Measurements from ENCODE around the gene SLC9A7. TPM values are rescaled to one million over a fixed set of nuclear protein-coding genes. Genes with fewer than 3 reads are reported as not detected.
A peak's percentile ranks its signal among the peaks of the same experiment; 100 is the strongest.

The SLC9A7 gene
- total RNA-seq, 1 experiment from 2014 or later = 0.63 TPM

DNA sequence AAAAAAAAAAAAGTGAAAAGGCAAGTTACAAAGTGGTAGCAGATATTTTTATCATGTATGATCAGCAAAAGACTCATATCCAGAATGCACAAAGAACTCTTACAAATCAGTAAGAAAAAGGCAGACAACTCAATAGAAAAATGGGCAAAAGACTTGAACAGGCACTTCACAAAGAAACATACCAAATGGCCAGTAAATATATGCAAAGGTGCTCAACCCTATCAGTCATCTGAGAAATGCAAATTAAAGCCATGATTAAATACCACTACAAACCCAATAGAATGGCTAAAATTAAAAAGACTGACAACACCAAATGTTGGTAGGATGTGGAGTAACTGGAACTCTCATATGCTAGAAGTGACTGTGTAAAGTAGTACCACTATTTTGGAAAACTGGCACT, 140.0 kb downstream of the SLC9A7 start:
- H3K27me3 ChIP-seq (replicated peaks) = no peaks in the 10 kb centered on the region
- H3K4me3 ChIP-seq = no peak overlapping the region
- H3K4me1 ChIP-seq (replicated peaks) = no peaks in the 10 kb centered on the region; the same call in 1 of the 2 replicates
- DNase-seq (ENCODE audit: low read depth in 1 of 2, low spot score in 2 of 2) = no peak
- no peaks in the 10 kb centered on the region for H3K36me3 ChIP-seq
- no peak overlapping the region for H3K27ac ChIP-seq
- no peaks in the 10 kb centered on the region for H3K9me3 ChIP-seq (replicated peaks)

DNA sequence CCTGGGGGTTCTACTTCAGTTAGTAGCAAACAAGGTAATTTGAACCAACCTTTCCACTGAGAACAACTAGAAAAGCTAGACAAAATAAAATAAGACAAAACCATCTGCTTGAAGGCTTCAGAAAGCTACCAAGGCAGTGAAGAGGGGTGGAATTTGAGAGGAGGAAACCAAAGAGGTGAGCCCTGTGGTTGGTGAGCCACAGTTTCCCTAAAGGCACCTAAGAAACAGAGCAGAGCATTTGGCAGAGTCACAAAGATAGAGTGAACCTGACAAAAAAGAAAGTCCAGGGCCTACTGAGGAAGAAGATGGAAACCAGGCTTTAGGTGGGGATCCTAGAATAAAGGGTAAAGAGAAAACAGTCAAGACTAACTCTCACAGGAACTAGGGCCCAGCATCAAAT, 141.0 kb downstream of the SLC9A7 start:
- H3K9me3 ChIP-seq (replicated peaks) = no peaks in the 10 kb centered on the region
- no peaks in the 10 kb centered on the region for H3K36me3 ChIP-seq
- no peaks in the 10 kb centered on the region; the same call in 1 of the 2 replicates for H3K4me1 ChIP-seq (replicated peaks)
- H3K27ac ChIP-seq = no peak overlapping the region
- no peaks in the 10 kb centered on the region for H3K27me3 ChIP-seq (replicated peaks)
- no peak overlapping the region for H3K4me3 ChIP-seq
- DNase-seq (ENCODE audit: low read depth in 1 of 2, low spot score in 2 of 2) = no peak

DNA sequence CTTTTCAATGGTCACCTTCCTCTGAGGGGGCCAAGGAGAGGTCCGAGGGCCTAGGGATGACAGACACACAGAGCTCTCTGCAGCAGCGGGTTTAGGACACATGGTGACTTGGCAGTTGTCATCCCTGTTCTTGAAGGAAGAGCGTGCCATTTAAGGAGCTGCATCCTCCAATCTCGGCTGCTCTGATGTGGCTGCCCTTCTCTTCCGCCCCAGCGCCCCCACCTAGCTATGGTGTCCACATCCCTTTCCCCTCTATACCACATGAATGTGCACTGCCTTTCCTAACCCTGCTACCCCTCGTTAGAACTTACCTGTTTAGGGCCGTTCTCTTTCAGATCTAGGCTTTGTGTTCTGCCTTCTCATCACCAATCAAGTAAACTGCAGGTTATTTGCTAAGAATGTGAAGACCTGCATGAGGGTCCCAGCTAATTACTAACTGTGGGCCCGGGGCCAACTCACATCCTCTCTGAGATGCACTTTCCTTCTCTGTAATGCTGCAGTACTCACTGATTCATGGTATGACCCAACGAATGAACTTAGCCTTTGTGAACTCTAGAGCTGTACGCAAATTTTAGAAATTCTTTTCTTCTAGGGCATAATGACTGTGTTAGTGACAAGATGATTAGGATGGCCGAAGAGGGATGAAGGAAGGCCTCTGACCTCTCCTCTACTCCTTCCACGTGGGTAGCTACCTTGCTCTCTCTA, 147.1 kb downstream of the SLC9A7 start:
- no peak for DNase-seq (ENCODE audit: low read depth in 1 of 2, low spot score in 2 of 2)
- H3K4me3 ChIP-seq = no peak overlapping the region

DNA sequence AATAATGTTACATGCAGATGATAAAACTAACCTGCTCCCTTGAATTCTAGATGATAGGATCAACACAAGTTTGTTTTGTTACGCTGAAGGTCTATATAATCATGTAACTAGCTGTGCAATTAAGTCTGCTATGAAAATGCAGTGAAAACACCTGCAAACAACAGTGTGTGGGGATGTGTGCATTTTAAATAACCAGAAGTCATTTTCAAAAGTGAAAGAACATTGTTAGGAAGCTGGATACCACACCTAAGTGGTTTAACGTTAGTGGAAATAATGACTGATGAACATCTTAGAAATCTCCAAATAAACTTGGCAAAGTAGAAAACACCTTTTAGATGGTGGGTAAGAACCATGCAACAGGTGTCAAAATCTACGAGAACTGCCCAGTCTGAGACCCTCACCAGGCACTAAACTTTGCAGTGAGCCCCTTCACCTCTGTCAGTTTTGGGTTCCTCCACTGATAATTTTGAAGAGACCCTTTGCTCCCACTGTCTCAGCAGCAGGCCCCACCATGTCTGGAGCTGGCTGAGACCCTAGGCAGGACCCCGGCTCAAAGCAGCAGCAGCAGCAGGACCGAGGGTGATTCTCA, 148.8 kb downstream of the SLC9A7 start:
- Histone ChIP-seq H3K36me3 (no peaks in the 10 kb centered on the region), H3K9me3 (replicated peaks) (no peaks in the 10 kb centered on the region), H3K4me1 (replicated peaks) (no peaks in the 10 kb centered on the region), H3K27me3 (replicated peaks) (no peaks in the 10 kb centered on the region), H3K27ac (no peak overlapping the region), H3K4me3 (no peak overlapping the region)
- DNase-seq (ENCODE audit: low read depth in 1 of 2, low spot score in 2 of 2) = no peak

More for the DNA sequence above, 147.1 kb downstream of the SLC9A7 start:
- H3K27ac ChIP-seq = no peak overlapping the region
- H3K4me1 ChIP-seq (replicated peaks) = no peaks in the 10 kb centered on the region
- H3K9me3 ChIP-seq (replicated peaks) = no peaks in the 10 kb centered on the region
- no peaks in the 10 kb centered on the region for H3K27me3 ChIP-seq (replicated peaks)
- no peaks in the 10 kb centered on the region for H3K36me3 ChIP-seq

DNA sequence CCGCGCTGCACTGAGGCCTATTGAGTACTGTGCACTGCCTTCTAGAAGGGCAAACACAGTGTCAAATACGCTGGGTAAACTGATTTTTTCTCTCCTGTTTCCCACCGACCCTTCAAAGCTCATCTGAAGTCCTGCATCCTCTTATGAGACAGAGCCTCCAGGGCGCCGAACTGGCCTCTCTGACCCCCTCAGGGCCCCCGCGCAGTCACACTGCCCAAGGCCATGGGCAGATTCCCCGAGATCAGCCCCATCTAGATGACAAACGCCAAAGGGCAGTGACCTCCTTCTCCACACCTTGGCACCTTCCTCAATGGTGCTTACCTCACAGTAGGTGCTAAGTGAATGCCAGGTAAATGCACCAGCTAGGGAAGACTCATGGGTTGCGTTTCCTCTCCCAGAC, 151.0 kb downstream of the SLC9A7 start:
- no peaks in the 10 kb centered on the region for H3K9me3 ChIP-seq (replicated peaks)
- no peak overlapping the region for H3K4me3 ChIP-seq
- DNase-seq (ENCODE audit: low read depth in 1 of 2, low spot score in 2 of 2) = no peak
- no peak overlapping the region for H3K27ac ChIP-seq
- H3K36me3 ChIP-seq = no peaks in the 10 kb centered on the region
- H3K4me1 ChIP-seq (replicated peaks) = no peaks in the 10 kb centered on the region; the same call in 1 of the 2 replicates
- no peaks in the 10 kb centered on the region for H3K27me3 ChIP-seq (replicated peaks)

DNA sequence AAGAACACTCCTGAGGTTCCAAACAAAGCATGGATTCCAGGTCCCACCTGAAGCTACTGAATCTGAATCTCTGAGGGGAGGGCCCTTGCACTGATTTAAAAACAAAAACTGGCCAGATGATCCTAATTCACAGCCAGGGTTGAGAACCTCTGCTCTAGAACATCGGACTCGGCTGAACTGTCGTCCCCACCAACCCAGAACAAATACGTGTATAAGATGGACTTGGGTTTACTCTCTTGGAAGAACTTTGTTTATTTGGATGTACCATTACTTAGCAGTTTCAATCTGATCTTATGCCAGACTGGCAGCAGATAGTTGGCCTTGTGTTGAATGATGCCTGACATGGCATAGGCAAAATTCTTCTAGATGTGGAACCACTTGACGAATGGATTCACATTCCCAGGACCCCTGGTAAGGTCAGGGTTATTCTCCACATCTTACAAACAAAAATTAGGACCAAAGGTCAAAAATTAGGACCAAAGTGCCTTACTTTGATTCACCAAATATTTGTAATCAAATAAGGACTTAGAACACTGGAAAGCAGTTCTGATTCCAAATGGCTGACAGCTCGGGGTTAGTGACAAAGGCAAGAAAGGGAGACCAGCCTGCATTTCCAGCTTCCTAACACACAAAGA, 156.3 kb downstream of the SLC9A7 start:
- no peak overlapping the region for H3K27ac ChIP-seq
- H3K27me3 ChIP-seq (replicated peaks) = no peaks in the 10 kb centered on the region

DNA sequence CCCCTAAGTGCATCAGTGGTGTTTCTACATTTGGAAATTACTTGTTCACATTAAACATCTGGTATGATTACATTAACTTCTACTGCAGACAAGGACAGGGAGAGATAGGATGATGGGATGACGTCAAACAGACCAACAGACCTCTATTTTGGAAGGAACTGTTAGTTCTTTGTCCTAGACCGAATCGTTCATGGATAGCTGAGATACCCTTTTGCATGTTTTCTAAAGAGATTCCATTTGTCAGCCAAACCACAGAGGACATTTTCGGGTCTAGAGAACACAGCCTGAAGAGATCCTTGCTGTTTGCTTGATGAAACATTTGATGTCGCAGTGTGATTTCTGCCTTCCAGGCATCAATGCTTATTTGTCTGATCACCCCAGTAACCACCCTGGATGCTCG, 157.6 kb downstream of the SLC9A7 start:
- Histone ChIP-seq H3K4me1 (replicated peaks) (no peaks in the 10 kb centered on the region; the same call in 1 of the 2 replicates), H3K4me3 (no peak overlapping the region), H3K27me3 (replicated peaks) (no peaks in the 10 kb centered on the region), H3K9me3 (replicated peaks) (no peaks in the 10 kb centered on the region), H3K27ac (no peak overlapping the region), H3K36me3 (no peaks in the 10 kb centered on the region)
- peak in 1 of 2 experiments; percentile 4 for DNase-seq (ENCODE audit: low read depth in 1 of 2, low spot score in 2 of 2)

More for the DNA sequence above, 156.3 kb downstream of the SLC9A7 start:
- H3K36me3 ChIP-seq = no peaks in the 10 kb centered on the region
- H3K4me3 ChIP-seq = no peak overlapping the region
- H3K4me1 ChIP-seq (replicated peaks) = no peaks in the 10 kb centered on the region; the same call in 1 of the 2 replicates
- H3K9me3 ChIP-seq (replicated peaks) = no peaks in the 10 kb centered on the region
- DNase-seq (ENCODE audit: low read depth in 1 of 2, low spot score in 2 of 2) = no peak

DNA sequence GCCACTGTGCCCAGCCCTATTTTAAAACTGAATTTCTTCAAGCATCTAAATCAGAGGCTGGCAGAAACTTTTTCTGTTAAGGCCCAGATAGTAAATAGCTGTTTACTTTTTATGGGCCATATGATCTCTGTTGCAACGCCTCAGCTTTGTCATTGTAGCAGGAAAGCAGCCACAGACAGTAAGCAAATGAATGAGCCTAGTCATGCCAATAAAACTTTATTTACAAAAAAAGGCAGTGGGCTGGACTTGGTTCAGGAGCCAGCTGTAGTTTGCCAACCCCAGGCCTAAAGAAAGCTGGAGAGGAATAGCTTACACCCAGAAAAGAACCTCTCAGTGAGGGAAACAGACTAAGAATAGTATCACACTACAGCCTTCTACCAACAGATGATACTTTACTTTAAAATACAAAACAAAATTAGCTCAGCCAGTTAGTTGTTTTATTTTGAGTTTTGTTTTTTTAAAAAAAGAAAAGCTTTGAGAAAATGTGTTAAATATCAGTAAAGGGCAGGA, 159.8 kb downstream of the SLC9A7 start:
- no peak for DNase-seq (ENCODE audit: low read depth in 1 of 2, low spot score in 2 of 2)

DNA sequence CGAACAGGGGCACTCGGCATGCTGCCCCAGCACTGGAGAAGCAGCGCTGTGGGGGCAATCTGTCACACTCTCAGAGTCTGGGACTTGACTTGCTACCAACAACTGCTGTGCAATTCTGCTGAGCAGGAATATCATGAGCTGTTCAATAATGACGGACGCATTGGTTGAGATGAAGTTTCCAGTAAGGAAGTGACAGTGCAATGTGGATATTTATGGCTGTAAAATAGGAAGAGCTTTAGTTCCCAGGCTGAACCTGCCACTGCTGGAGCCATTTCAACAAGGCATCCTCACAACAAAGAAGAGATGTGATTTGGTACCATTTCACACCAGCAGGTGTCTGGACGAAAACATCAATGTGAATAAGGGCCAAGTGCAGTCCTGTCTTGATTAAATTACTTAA, 161.1 kb downstream of the SLC9A7 start:
- no peak overlapping the region for H3K27ac ChIP-seq
- H3K4me3 ChIP-seq = no peak overlapping the region
- no peaks in the 10 kb centered on the region for H3K9me3 ChIP-seq (replicated peaks)
- no peaks in the 10 kb centered on the region for H3K27me3 ChIP-seq (replicated peaks)
- DNase-seq (ENCODE audit: low read depth in 1 of 2, low spot score in 2 of 2) = no peak
- H3K36me3 ChIP-seq = no peaks in the 10 kb centered on the region
- H3K4me1 ChIP-seq (replicated peaks) = no peaks in the 10 kb centered on the region; the same call in 1 of the 2 replicates

More for the DNA sequence above, 159.8 kb downstream of the SLC9A7 start:
- H3K27ac ChIP-seq = no peak overlapping the region
- H3K4me3 ChIP-seq = no peak overlapping the region
- no peaks in the 10 kb centered on the region for H3K36me3 ChIP-seq
- H3K4me1 ChIP-seq (replicated peaks) = no peaks in the 10 kb centered on the region; the same call in 1 of the 2 replicates
- H3K27me3 ChIP-seq (replicated peaks) = no peaks in the 10 kb centered on the region
- no peaks in the 10 kb centered on the region for H3K9me3 ChIP-seq (replicated peaks)

DNA sequence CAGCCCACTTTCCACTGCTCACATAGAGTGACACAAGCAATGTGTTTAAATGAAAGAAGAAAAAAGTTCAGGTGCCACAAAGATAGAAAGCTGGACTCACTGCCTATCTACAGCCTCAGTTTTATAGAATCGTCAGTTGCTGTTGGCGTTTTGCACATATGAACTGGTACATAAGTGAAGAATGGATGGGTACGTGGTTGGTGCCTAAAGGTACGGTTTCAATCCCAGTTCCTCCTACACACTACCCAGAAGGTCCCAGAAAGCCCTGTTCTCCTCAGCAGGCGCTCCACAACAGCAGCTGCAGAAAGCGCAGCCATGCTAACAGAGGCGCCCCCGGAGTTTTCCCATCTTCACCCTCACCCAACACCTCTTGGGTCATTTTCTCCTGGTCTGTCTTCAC, 161.7 kb downstream of the SLC9A7 start:
- Histone ChIP-seq H3K27ac (no peak overlapping the region), H3K4me3 (no peak overlapping the region), H3K27me3 (replicated peaks) (no peaks in the 10 kb centered on the region), H3K36me3 (no peaks in the 10 kb centered on the region), H3K4me1 (replicated peaks) (no peaks in the 10 kb centered on the region), H3K9me3 (replicated peaks) (no peaks in the 10 kb centered on the region)
- no peak for DNase-seq (ENCODE audit: low read depth in 1 of 2, low spot score in 2 of 2)

DNA sequence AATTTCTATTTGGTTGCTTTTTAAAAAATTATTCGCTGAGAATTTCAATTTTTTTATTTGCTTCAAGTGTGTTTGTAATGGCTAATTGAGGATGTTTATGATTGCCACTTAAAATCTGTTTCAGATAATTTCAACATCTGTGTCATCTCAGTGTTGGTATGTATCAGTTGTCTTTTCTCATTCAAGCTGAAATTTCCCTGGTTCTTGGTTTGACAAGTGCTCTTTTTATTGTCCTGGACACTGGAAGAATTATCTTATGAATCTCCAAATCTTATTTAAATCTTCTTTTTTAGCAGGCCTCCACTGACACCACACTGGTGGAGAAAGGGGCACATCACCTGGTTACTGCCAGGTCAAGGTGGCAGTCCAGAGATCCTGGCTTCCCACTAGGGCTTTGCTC, 163.8 kb downstream of the SLC9A7 start:
- DNase-seq (ENCODE audit: low read depth in 1 of 2, low spot score in 2 of 2) = no peak
- no peak overlapping the region for H3K4me3 ChIP-seq
- H3K9me3 ChIP-seq (replicated peaks) = no peaks in the 10 kb centered on the region
- H3K27ac ChIP-seq = no peak overlapping the region
- H3K27me3 ChIP-seq (replicated peaks) = no peaks in the 10 kb centered on the region
- no peaks in the 10 kb centered on the region for H3K36me3 ChIP-seq
- peaks cover 5% of the 10 kb centered on the region; the same call in 1 of the 2 replicates for H3K4me1 ChIP-seq (replicated peaks)

DNA sequence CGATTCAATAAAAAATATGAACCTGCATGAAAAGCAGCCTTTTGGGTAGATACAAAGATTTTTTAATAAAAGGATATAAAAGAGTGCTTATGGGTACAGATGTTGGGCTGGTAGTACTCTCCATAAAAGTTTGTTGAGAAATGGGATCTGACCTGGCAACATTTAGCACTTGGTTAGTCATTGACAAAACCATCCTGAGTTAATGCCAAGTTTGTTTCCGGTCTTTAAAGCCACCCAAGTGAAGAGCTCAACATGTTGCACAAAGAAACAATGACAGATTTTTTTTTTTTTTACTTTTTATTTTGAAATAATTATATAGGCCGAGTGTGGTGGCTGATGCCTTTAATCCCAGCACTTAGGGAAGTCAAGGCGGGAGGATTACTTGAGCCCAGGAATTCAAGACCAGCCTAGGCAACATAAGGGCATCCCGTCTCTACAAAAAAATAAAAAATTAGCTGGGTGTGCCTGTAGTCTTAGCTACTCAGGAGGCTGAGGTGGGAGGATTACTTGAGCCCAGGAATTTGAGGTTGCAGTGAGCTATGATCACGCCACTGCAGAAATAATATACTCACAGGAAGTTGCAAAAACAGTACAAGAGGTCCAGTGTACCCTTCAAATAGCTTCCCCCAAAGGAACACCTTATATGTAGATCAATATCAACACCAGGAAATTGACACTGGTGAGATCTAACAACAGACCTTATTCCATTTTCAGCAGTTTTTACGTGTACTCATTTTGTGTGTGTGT, 168.8 kb downstream of the SLC9A7 start:
- H3K27me3 ChIP-seq (replicated peaks) = no peaks in the 10 kb centered on the region
- H3K4me3 ChIP-seq = no peak overlapping the region
- no peaks in the 10 kb centered on the region for H3K36me3 ChIP-seq
- peak overlapping the region; percentile 54 for H3K27ac ChIP-seq
- H3K4me1 ChIP-seq (replicated peaks) = peaks cover 48% of the 10 kb centered on the region
- no peaks in the 10 kb centered on the region for H3K9me3 ChIP-seq (replicated peaks)
- peak in 1 of 2 experiments; percentile 50 for DNase-seq (ENCODE audit: low read depth in 1 of 2, low spot score in 2 of 2)

DNA sequence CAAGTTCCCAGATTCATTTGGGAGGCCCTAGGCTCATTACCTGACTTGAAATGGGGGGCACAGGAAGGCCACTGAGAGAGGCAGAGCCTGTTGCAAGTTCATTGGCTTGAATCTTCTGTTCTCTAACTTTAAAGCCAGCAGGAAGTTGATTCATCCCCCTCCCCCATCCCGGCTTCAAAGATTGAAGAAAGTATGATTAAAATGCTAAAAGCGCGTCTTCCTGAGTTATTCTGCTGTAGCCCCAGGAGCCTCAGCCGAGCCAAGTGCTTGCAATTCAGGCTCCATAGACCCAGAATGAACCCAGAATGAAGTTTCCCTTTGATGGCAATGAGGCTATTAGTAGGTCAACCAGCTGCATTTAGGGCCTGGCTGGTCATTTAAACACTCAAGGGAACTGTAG, 170.7 kb downstream of the SLC9A7 start:
- no peaks in the 10 kb centered on the region for H3K36me3 ChIP-seq
- peak overlapping the region; percentile 59 for H3K27ac ChIP-seq
- no peak overlapping the region for H3K4me3 ChIP-seq
- H3K27me3 ChIP-seq (replicated peaks) = no peaks in the 10 kb centered on the region
- peak; percentile 56 to 58 for DNase-seq (ENCODE audit: low read depth in 1 of 2, low spot score in 2 of 2)
- peaks cover 63% of the 10 kb centered on the region for H3K4me1 ChIP-seq (replicated peaks)
- H3K9me3 ChIP-seq (replicated peaks) = no peaks in the 10 kb centered on the region

All from SJSA1 (cell line).